HG03354 (cell line): ENCODE data around the gene KMT2C.
"Not testable (repeated sequence)": the region's sequence is repeated elsewhere in the genome, so short reads cannot be mapped to it uniquely, and the experiment has no call there.

Source experiments
- ATAC-seq: cut with Tn5 transposase; IDR thresholded peaks from one replicate; pipeline ENCODE4 v1.9.1; 2021; ENCODE audit warnings: mild to moderate bottlenecking; ENCODE audit not compliant: unreplicated experiment, poor library complexity, severe bottlenecking

The KMT2C gene

DNA sequence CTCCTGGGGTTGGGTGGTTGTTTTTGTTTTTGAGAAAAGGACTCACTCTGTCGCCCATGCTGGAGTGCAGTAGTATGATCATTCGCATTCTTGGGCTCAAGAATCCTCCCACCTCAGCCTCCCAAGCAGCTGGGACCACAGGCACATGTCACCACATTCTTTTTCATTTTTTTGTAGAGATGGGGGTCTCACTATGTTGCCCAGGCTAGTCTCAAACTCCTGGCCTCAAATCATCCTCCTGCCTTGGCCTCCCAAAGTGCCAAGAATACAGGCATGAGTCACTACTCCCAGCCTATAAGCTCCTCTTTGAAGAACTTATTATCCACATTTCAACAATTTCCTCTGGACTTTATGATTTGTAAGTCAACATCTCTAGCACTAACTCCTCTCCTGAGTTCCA is 102.7 kb downstream of the KMT2C start:
- no peak for ATAC-seq

DNA sequence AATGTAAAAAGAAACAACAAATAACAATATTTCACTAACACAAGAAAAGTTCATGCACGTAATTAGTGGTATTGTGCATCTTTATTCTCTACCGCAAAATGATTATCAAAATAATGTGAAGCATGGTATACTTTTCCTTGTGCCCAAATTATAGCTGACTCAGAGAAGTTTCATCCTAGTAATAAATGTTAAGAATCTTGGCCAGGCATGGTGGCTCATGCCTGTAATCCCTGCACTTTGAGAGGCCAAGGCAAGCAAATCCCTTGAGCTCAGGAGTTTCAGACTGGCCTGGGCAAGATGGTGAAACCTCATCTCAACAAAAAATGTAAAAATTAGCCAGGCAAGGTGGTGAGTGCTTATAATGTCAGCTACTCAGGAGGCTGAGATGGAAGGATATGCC is 105.0 kb downstream of the KMT2C start:
- no peak for ATAC-seq

DNA sequence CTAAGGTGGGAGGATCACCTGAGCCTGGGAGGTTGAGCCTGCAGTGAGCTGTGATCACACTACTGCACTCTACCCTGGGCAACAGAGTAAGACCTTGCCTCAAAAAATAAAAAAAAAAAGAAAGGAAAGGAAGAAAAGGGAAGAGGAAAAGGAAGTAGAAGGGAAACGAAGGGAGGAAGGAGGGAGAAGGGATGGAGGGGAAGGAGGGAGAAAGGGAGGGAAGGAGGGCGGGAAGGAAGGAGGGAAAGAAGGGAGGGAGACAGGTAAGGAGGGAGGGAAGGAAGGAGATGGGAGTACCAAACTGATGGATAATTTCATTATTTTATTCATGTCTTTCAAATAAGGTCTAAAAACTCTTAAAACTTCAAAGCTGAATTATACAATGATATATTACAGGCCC is 106.3 kb downstream of the KMT2C start:
- no peak for ATAC-seq

DNA sequence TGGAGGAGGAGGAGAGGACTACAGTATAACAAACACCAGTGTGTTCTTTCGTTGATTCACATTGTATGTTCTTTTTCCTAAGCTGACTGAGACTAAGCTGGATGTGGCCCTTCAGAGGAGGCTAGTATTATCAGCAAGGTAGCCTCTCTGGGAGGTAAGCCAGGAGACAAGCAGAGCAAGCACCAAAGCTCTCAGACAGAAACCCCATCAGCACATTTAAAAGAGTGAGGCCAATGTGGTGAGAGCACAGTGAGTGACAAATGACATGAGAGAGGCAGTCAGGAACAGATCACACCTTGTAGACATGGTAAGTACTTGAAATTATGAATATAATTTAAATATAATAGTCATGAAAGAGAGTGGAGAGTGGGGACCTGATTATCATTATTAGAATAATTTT is 107.6 kb downstream of the KMT2C start:
- ATAC-seq = no peak

DNA sequence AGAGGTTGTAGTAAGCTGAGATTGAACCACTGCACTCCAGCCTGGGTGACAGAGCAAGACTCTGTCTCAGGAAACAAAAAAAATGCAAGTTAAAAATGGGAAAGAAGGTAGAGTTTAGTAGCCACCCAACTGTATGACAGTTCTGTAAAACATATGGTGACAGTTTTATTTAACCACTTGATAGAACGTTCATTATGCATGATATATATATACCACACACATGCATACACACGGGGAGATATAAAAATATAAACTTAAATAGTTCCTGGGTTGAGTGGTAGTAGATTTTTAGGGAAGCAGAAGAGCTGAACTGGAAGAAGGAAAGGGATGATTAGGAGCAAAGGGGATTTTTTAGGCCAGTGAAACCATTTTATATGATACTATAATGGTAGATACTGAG is 120.0 kb downstream of the KMT2C start:
- ATAC-seq = no peak

DNA sequence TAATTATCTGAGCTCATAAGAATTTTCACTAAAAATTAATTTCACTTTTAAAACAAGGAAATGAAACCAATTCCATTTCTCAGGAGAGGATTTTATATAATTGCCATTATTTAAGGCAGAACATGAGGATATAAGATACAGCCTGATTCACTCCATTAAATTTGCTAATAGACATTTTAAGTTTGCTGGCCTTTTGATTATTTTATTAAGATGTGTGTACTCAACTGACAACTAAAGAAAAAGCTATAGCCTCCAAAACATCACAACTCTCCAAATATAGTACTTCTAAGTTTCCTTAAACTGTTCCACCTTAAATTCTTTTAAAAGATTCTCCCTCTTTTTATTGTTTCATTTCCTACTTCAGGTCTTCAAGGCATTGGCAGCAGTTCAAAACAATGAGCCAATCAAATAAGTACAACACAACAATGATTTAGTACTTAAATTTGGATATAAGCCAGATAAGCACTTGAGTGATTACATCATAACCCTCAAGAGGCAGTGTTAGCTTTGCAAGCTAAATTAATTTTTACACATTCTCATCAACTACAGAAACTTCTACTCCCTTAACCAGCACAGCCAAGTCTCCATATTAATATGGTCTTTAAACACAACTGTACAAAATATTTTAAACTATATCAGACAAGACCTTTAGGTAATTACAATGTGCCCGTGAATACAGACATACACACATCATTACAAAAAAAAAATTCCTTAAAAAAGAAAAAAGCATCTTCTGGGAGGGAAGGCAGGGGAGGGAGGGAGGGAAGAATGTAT is 121.8 kb downstream of the KMT2C start:
- no peak for ATAC-seq

DNA sequence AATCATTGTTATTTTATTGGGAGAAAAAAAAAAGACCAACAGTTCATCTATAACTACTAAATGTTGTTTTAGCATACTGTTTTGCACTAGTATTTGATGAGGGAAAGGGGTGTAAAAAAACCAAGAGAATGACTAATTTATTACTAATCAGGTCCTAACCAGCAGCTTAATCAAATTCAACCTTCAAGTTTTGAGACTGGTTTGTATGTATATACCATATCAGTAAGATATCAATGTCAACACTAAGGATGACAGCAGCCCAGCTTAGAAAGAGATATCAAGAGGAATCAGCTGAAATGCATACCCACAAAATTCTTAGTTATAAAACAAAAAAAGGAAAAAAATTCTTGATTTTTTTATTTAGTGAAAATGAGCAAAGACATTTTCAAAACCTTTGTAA is 122.6 kb downstream of the KMT2C start:
- ATAC-seq = no peak

DNA sequence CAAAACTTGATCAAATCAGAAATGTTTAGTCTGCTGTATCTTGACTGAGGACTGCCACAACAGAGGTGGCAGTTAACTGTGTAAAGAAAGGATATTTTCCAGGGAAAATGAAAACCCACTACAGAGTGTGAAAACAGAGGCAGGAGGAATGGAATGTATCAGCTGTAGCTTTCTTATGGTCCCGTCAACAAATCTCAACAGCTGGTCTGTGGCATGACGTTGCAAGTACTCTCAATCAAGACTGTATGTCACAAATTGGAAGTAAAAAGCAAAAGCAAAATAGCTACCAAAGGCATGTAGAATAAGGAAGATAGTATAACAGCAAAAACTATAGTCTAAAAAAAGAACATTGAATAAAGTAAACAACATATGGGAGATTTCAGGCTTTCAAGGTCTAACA is 123.5 kb downstream of the KMT2C start:
- ATAC-seq = no peak

DNA sequence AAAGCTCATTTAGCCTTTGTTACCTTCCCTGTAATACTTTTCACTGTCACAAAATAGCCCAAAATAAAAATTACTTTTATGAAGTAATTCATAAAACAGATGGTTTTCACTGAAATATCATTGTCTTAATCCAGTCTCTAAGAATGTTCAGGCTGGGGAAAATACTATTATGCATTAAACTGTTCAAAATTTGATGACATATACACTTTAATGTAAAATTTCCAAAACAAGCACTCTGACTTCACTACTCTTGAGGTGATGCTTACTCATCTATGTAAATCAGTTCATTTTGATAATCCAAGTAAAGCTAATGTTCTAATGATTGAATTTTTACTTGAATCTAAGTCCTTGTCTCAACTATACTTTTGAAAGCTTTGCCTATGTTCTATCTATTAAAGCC is 127.9 kb downstream of the KMT2C start:
- no peak for ATAC-seq

DNA sequence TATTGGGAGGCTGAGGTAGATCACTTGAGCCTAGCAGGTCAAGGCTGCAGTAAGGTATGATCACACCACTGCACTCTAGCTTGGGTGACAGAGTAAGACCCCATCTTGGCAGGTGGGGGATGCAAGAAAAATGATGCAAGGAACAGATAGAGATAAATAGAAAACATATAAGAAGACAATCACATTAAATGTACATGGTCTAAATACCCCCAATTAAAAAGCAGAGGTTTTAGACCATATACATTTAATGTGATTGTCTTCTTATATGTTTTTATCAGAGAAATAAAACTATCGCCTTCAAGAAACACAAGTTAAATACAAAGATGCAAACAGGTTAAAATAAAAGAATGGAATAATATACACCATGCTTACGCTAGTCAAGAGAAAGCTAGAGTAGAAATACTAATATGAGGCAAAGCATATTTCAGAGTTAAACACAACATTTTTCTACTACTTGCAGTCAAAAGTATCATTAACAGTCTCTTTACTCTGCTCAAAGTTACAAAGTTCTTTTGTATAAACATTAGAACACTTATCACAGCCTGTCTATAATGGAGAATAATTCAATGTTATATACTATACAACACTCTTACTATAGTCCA is 136.2 kb downstream of the KMT2C start:
- not testable (repeated sequence) for ATAC-seq

DNA sequence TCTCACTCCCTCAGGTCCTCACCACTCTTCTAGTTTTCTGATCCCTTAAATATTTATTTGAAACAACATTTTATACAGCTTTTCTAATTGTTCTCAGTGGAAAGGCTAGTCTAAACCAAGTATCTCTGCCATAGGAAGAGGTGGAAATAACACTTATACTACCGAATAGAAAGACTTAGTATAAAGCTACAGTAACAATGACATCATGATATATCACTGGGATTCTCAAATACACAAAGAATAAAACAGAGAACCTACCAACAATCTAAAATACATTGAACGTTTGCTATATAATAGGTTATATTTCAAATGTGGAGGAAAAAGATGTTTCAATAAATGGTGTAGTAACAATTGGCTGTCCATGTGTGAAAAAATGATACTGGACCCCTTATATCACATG is 142.9 kb downstream of the KMT2C start:
- ATAC-seq = no peak

DNA sequence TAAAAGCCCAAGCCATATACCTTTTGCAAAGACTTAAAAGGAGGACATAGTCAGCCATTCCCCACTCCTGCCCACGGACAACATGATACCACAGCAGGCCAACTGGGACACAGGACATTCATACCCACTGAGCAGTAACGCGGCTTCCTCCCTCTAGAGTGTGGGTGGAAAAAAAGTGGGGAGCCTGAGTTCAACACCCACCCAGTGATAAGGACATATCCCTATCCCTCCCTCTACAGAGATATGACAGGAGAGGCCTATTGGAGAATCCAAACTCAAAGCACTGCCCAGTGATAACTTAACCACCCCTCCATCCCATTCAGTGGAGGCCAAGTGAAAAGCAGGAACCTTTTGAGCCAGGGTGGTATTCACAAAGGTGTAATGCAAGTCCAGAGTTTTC is 148.8 kb downstream of the KMT2C start:
- not testable (repeated sequence) for ATAC-seq

DNA sequence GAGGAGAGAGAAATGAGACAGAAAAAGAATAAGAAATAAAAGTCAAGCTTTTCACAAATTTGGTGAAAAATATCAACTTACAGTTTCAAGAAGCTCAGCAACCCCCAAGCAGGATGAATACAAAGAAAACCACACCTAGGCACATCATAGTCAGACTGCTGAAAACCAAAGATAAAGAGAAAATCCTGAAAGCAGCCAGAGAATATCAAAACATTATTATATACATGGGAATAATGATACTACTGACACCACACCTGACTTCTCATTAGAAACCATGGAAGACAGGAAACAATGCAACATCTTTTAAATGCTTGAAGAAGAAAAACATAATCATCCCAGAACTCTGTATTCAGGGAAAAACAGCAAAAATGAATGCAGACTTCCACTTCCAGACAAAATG is 149.6 kb downstream of the KMT2C start:
- not testable (repeated sequence) for ATAC-seq

DNA sequence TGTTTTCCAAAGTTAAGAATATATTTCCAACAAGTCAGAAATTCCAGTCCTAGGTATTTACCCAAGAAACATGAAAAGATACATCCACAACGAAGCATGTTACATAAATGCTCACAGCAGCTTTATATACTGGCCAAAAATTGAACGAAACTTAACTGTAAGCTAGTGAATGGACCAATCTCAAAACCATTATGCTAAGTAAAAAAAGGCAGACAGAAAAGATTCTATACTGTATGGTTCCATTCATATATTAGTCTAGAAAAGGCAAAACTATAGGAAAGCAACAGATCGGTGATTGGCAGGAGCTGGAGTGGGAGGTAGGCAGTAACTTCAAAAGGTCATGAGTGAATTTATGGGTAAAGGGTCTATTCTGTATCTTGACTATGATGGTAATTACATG is 150.8 kb downstream of the KMT2C start:
- ATAC-seq = not testable (repeated sequence)

DNA sequence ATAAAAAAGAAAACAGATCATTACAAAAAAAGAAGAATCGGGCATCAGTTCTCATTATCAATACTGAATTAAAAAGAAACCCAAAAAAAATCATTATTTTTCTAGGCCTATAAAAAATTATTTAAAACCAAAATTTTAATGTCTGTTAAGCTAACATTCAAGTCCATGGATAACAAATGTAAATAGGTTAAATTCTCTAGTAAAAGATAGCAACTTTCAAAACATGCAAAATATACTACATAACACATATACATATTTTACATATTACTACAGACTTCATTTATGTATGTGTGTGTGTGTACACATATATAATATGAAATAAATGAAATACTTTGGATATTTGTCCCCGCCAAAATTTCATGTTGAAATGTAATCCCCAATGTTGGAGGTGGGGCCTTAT is 158.1 kb downstream of the KMT2C start:
- ATAC-seq = not testable (repeated sequence)

DNA sequence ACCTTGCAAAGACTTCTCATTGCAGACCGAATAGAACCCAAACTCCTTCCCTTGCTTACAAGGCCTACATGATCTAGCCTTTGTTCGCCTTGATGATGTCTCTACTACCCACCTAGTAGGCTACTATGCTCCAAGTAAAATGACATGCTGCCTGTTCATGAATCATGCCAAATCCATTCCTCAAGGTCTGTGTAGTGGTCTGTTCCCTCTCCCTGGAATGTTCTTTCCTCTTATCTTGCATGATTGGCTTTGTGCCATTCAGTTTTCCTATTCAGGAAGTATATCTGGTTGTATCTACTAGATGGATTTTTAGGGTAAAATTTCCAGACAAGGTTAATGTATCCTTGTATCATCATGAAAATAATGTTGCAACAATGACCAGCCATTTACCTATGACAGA is 165.4 kb downstream of the KMT2C start:
- ATAC-seq = not testable (repeated sequence)

DNA sequence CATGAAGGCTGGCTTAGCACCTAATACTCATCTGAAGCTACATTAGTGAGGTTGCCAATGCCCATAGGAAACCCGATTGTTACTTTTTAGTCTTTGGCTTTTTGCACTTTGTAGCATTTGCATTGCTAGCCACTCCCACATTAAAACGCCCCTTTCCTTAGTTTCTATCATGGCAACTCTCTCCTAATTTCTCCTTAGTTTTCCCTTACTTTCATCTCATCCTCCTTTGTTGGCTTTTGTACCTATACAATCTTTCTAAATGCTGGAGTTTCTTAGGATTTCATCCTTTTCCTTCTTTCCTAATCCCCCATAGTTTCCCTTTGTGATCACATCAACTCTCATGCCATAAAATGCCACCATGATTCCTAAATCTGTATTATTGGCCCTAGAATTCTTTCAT is 168.9 kb downstream of the KMT2C start:
- ATAC-seq = not testable (repeated sequence)

DNA sequence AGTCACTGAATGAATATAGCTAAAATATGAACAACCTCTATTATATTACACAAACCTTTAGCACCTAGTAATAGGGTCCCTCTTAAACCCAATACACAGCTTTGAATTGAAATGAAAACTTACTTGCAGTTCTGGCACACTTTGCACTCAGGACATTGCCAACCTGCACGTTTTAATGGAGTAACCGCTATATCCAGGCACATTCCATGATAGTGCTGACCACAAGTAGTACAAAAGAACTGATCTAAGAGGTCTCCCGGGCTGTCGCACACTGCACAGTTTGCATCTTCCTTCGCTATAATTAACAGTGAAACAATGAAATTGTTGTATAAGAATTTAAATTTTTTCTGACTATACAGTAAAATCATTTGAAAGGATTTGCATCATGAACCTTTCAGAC is 170.9 kb downstream of the KMT2C start:
- not testable (repeated sequence) for ATAC-seq

DNA sequence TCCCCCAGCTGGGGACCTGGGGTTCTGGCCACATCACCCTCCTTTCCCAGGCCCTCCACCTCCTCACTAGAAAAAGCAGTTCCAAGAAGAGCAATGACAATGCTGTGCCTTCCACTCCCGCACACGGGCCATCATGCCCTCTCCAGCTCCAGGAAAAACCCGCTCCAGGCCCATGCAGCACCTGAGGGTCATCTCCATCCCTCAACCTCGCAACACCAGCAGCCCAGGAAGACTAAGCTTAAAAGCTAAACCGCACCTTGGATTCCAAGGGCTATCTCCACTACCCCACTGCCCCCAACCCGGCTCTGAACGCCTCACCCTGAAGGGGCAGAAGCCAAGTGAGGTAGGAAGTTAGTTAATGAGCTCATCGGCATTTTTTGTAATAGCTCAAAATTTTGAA is 173.7 kb downstream of the KMT2C start:
- ATAC-seq = not testable (repeated sequence)

DNA sequence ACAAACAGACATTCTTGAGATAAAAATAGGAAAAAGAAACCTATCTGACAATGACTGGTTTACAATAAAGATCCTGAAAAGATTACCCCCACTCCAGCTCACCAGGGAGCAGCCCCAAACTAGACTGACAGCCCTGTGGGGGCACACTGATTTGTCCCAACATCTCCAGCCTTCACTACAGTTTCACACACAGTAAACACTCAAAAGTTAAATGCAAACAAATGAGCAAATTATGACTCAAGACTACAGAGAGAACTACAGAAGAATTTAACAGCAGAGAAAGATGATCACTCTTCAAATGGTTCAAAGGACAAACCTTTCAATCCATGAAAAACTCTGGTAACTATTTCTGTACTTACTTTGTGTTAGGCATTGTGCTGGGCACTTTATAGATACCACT is 176.2 kb downstream of the KMT2C start:
- ATAC-seq = not testable (repeated sequence)

DNA sequence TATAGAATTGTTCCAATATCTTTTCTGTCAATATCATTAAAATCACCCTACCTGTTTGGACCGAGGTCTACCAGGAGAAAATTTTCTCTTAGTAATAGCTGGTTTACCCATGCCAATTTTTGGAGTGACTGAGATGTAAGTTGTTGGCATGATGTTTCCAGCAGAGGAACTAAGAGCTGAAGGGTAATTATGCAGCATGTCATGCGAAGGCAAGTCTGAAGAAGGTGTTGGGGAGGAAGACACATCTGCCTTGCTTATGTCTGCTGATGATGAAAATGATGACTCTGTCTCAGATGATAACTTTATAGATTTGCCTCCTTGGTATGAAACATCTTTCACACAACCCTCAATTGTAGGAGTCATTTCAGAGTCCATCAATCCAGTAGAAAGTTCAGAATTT is 188.0 kb downstream of the KMT2C start:
- ATAC-seq = not testable (repeated sequence)

DNA sequence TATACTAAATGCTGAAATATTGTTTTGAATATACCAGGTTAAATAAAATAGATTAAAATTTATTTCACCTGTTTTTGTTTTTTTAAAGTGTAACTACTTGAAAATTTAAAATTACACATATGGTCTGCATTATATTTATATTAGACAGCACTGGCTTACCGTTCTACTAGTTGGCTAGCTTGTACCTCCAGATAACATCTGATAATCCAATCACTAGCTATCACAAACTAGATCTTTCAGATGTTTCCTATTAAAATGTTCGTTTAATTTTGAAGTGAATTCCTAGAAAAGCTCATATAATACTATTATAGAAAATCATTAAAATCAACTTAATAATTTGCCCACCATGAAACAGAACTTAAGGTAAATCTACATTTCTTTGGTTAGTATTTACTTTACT is 190.4 kb downstream of the KMT2C start:
- ATAC-seq = not testable (repeated sequence)
